ENCODE data around the gene SCGB1D1. TPM values are rescaled to one million over a fixed set of nuclear protein-coding genes. Genes with fewer than 3 reads are reported as not detected.

The SCGB1D1 gene
- polyA plus RNA-seq (2013, experiment 1 of 2; ENCODE audit: insufficient read length), result not detected
- not detected for polyA plus RNA-seq (2013, experiment 2 of 2; ENCODE audit: insufficient read length)

GRCh38 chr11:62190011-62190410, at the start of gene SCGB1D1:
TSS of gene SCGB1D1 (plus strand) at chr11:62190216. CDS start at chr11:62190285, 69 bp downstream.
- DNase-seq, result no peak

GRCh38 chr11:62140304-62141110, 49.5 kb upstream of the SCGB1D1 start:
- DNase-seq, result no peak

DNA sequence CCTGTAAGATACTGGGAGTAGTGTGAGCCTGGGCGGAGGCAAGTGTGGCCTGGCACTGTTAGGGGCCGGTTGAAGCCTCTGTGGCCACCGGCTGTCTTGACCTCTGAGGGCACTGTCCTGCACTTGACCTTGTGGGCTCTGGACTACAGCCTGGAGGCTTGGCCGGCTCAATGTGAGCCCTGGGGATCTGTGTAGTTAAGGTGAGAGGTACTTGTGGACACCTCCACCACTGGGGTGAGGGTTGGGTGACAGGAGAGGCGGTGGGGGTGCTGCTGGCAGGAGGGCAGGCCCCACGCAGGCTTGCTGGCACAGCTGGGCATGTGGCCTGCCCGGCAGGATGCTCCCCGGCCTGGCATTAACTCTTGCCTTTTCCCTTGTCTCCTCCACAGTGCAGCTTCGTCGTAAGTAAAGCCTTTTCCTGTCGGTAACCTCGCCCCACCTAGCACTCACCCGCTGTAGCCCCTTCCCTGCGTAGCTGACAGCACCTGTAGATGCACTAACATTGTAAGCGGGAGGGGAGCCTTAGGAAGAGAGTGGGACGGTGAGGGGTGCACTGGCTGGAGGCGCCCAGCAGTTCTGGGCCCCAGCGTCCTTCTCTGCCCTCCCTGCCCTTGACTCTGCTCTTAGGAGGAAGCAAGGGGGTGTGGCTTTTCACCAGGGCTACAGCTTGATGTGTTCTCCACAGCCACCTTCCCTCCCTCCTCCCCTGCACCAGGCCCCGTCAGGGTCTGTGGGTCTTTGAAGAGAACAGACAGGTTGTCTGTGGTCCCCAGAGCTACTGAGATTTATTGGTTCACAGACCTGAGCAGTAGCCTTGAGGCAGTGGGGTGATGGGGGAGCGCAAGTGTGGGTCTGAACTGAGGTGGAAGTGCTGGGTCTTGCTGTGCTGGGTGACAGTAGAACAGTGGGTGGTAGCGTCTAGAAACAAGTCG, 48.6 kb upstream of the SCGB1D1 start:
- DNase-seq, result no peak

DNA sequence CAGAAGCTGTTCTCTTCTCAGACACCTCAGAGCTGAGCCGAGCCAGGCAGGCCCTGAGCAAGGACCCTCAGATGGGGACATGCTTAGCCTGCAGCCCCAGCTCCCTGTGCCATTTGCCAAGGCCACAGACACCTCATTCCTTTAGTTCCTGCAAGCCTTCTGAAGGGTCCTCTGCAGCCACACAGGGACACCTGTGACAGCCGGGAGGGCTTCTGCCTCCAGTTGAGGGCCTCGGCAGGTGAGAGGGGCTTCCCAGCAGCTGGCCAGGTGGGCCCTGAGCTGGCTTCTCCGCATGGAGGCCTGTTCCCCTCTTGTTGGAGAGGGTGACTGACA, 48.0 kb upstream of the SCGB1D1 start:
- no peak for DNase-seq

DNA sequence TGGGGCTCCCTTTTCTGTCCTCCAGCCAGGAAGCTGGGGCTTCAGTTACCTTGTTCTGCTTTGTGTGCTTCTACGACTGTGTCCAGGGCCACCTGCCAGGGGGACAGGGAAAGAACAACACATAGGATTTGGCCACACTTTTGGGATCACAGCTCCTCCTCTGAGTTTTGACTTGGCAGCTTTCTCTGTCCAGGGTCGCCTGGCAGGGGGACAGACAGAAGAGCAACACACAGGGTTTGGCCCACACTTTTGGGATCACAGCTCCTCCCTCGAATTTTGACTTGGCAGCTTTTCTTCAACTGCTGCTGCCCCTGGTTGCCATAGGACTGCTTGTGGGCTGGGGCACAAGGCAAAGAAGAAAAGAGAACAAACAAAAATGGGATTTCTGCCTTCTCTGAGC, 47.1 kb upstream of the SCGB1D1 start:
- no peak for DNase-seq

DNA sequence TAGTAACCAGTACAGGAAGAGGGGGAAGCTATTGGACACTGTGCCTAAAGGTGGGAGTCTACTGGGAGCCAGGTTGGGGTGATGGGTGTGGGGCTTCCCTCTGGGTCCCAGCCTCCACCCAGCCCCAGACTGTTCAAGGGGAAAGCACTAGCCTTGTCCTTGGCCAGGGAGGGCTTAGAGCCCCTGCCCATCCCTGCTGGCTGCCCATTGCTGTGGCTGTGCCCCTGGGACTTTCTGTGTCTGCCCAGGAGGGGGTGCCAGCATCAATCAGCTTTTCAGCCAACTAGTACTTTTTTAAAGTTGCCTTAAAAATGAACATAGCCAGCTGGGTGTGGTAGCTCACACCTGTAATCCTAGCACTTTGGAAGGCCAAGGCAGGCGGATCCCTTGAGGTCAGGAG, 46.3 kb upstream of the SCGB1D1 start:
- DNase-seq, result no peak

DNA sequence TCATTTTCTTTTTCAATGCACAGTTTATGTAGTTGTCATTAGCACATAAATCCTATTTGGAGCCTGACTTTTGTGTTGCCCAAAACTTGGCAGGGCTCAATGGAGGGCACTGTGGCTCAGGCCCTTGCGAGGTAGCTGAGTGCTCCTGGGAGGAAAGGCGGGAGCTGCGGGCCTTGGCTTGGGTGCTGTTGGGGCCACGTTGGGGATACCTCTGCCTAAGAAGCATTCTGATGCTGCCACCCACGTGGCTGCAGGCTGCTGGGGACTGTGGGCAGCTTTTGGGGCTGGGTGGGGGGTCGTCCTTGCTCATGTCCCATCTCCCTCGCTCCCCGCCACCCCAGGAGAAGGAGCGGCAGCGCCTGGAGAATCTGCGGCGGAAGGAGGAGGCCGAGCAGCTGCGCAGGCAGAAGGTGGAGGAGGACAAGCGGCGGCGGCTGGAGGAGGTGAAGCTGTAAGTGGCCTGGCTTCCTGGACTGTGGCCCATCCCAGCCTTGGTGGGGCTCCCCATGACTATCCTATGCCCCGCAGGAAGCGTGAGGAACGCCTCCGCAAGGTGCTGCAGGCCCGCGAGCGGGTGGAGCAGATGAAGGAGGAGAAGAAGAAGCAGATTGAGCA, 45.3 kb upstream of the SCGB1D1 start:
- no peak for DNase-seq

- no peak for DNase-seq
These were observed 44.6 kb upstream of the SCGB1D1 start for GRCh38 chr11:62145261-62145871.

DNA sequence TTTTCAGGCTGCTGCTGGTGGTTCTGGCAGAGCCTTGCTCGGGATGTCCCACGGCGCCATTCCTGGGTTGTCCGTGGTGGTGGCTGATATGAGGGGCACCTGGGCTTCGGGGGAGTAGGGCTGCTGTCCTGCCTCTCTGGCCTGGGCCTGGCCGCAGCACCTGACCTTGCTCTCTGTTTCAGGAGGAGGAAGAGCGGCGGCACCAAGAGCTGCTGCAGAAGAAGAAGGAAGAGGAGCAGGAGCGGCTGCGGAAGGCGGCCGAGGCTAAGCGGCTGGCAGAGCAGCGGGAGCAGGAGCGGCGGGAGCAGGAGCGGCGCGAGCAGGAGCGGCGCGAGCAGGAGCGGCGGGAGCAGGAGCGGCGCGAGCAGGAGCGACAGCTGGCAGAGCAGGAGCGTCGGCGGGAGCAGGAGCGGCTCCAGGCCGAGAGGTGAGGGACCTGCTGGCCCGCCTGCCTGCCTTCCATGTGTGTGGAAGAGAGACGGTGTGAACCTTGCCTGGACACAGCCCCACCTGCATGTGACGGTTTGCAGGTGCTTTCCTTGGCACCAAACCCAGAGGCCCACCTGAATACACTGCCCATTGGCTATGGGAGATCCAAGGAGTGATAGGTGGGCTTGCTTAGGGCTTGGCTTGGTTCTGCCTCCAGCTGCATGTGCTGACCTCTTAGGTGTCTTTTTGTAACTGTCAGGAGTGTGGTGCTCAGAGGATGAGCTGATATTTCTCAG, 43.4 kb upstream of the SCGB1D1 start:
- DNase-seq, result no peak

GRCh38 chr11:62147545-62147944, 42.5 kb upstream of the SCGB1D1 start:
- no peak for DNase-seq

DNA sequence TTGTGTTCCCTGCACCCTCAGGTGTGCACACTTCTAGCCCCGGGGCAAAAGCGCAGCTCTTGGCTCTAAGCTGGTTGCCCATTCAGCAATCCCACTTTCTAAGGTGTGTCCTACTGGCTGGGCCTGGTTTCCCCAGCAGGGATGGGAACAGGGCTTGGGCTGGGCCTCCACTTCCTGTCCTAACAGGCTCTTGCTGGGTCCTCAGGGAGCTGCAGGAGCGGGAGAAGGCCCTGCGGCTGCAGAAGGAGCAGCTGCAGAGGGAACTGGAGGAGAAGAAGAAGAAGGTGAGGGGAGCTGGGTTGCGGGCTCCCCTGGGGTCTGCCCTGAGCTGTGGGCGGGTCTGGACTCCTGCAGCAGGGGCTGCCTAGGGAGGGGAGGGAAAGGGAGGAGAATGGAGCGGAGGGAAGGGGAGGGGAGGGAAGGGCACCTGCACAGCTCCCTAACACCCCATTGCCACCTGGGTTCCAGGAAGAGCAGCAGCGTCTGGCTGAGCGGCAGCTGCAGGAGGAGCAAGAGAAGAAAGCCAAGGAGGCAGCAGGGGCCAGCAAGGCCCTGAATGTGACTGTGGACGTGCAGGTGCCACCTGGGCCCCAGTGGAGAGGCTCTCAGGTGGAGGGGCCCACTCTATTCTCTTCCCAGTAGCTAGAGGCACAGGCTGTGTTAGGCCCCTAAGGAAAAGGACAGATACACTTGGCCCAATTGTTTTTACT, 41.6 kb upstream of the SCGB1D1 start:
- DNase-seq, result no peak

GRCh38 chr11:62149986-62150886, 39.8 kb upstream of the SCGB1D1 start:
- no peak for DNase-seq

DNA sequence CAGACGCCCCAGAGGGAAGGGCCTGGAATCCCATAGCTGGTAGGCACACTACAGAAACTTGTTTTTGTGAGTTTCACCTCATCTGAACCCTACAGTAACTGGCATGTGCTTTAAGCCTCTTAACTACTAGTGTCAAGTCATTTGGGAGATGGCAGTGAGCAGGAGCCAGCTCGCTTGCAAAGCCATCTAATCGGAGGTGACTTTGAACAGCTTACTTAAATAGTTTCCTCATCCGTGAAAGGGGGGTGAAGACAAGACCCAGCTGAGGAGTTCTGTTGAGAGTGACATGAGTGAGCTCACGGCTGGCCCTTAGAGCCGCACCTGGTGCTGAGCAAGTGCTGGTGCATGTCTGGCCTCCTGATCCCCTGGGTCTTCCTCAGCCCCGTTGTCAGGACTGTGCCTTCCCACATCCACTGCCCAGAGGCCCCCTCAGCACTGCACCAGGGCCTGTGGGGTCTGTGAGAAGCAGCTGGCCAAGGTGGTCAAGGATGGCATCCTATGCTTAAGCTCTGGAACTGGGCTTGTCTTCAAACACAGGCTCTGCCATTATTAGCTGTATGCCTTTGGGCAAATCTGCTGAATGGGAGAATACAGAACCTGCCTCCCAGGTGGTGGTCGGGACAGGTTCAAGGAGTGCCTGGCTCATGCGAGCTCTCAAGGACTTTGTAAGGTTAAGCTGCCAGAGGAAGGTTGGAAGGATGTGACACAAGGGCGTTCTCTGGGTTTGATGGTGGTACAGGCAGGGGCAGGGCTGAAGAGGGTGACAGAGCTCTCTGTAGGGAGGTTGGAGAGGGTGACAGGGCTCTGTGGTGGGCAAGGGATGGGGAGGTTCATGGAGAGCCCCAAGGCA, 38.9 kb upstream of the SCGB1D1 start:
- no peak for DNase-seq

DNA sequence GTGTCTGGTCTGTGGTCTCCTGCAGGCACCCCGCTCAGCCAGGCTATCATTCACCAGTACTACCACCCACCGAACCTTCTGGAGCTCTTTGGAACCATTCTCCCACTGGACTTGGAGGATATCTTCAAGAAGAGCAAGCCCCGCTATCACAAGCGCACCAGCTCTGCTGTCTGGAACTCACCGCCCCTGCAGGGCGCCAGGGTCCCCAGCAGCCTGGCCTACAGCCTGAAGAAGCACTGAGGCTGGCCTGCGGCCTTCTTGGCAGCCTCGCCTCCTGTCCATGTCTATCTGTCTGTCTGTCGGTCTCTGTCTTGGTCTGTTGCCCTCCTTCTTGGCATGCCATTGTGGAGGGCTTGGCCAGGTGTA, 38.3 kb upstream of the SCGB1D1 start:
- no peak for DNase-seq

DNA sequence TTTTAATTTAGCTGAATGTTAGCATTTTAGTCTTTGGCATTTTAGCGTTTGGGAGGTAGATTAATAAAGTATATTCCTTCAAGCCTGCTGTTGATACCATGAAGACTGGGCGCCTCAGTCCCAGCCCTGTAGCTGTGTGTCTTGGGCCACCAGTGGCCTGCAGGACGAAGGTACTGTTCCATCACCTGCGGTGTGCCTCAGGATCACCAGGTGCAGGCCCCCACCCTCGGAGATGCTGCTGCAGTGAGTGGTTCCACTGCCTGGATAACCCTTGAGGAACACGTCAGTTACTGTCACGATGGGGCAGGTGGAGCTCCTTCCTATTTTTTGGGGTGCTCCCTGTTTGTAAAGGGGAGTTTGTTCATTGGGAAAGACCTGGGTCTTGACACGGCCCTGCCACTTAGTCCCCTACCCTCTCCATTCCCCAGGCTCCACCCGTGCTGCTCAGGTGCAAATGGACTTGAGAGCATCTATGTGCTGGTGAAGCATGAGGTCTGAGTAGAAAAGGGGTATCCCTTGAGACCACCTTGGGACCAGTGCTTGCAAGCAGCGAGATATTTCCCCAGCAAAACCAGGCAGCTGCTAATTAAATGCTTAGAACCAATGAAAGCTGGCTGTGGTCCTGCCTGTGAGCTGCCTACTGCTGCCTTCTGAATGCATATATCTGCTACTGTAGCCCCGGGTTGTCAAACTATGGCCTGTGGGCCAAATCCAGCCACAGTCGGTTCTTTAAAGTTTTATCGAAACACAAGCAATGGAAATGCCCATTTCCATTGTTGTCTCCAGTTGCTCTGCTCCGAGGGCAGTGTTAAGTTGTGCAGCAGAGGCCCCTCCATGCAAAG, 37.5 kb upstream of the SCGB1D1 start:
- DNase-seq, result no peak

DNA sequence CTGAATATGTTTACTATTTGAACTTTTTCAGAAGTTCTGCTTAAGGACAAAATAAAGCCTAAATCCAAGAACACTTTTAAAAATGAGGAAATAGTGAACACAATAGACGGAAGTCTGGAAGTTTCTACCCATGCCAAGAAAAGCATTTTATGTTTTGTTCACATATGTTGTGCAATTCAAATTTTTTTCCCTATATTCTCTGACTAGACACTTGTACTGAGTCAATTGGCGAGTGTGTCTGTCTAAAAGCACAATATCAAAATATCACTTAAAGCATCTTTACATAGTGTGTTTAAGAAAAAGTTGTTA, 37.0 kb upstream of the SCGB1D1 start:
- DNase-seq, result no peak

GRCh38 chr11:62153617-62154016, 36.4 kb upstream of the SCGB1D1 start:
- DNase-seq, result no peak

GRCh38 chr11:62157603-62158002, 32.4 kb upstream of the SCGB1D1 start:
- DNase-seq, result no peak

GRCh38 chr11:62166371-62166770, 23.6 kb upstream of the SCGB1D1 start:
- no peak for DNase-seq

All from fibroblast of skin of abdomen (primary cell).